K562 (cell line): ENCODE measurements around the gene PIK3C2B. TPM values are rescaled to one million over a fixed set of nuclear protein-coding genes. Genes with fewer than 3 reads are reported as not detected.

Experiments used
- CBX3 ChIP-seq, 2 experiments: IDR thresholded peaks; 1 replicate in 1 of 2; 2 replicates in 1 of 2; pipeline ENCODE4 v1.6.1; 2012; ENCODE audit warnings: inconsistent platforms in 2 of 2, low read length in 2 of 2, borderline replicate concordance in 1 of 2, control low read depth in 1 of 2
- CTBP1 ChIP-seq: fragments of 450-650 bp; IDR thresholded peaks from 2 replicates; pipeline ENCODE4 v1.6.1; 2016; ENCODE audit warnings: borderline replicate concordance
- HLTF ChIP-seq: fragments of 450-650 bp; IDR thresholded peaks from 2 replicates; pipeline ENCODE4 v1.6.1; 2016
- JUND ChIP-seq, 2 experiments: IDR thresholded peaks; 2 replicates in 1 of 2; 3 replicates in 1 of 2; pipeline ENCODE4 v1.6.1; 2011; ENCODE audit warnings: borderline replicate concordance in 2 of 2, low read depth in 2 of 2, low read length in 2 of 2, improper control_type of control experiment in 1 of 2, missing biosample characterization in 1 of 2, missing genetic modification characterization in 1 of 2, missing genetic modification reagents in 1 of 2
- PHB2 ChIP-seq: fragments of 450-650 bp; IDR thresholded peaks from 2 replicates; pipeline ENCODE4 v1.6.1; 2017; ENCODE audit warnings: low read depth
- SAFB ChIP-seq: fragments of 200-400 bp; formaldehyde crosslinking; IDR thresholded peaks from 2 replicates; pipeline ENCODE4 v1.6.1; 2017; ENCODE audit warnings: low read depth, low read length, borderline replicate concordance
- SMARCA4 ChIP-seq: fragments of 450-650 bp; IDR thresholded peaks from 2 replicates; pipeline ENCODE4 v1.6.1; 2016
- TRIM24 ChIP-seq, 2 experiments: fragments of 450-650 bp; IDR thresholded peaks; 2 replicates each; pipeline ENCODE4 v1.6.1; 2016
- polyA plus RNA-seq, 8 experiments: library from polyadenylated mRNA; depleted of rRNA in 4 of 8; stranded (reverse) in 5 of 8; unstranded in 3 of 8; fragments of >200 nt; fragmentation: Nextera tagmentation in 2 of 8; fragmentation: Illumina TruSeq in 1 of 8; extraction: Ambion mirVana in 2 of 8; extraction: Trizol in 1 of 8; gene quantifications; 2 replicates each; pipeline versions ENCODE4 v1.2.1 to v1.2.3, GENCODE V29; 2011 to 2014; ENCODE audit warnings: inconsistent platforms in 1 of 8, missing spikeins in 1 of 8
- total RNA-seq, 7 experiments: library from RNA; depleted of rRNA in 6 of 7; stranded (reverse); fragments of >200 nt in 6 of 7; fragmentation: Illumina TruSeq in 2 of 7; extraction: Trizol in 2 of 7; gene quantifications; 2 replicates each; pipeline versions ENCODE4 v1.2.1 to v1.2.3, GENCODE V29; 2011 to 2021; ENCODE audit warnings: low replicate concordance in 1 of 7
- TF ChIP-seq, protein P1 (sequence below): IDR thresholded peaks from 2 replicates; pipeline ENCODE4 v1.6.1; 2011; ENCODE audit warnings: borderline replicate concordance, low read depth, mild to moderate bottlenecking, moderate library complexity, low read length; ENCODE audit not compliant: insufficient read depth, poor library complexity, severe bottlenecking
- TF ChIP-seq, protein P2 (sequence below), 2 experiments: fragments of 450-650 bp; IDR thresholded peaks; 2 replicates each; pipeline ENCODE4 v1.6.1; 2016; ENCODE audit warnings: mild to moderate bottlenecking in 2 of 2, borderline replicate concordance in 1 of 2, low read depth in 1 of 2, moderate library complexity in 1 of 2
- TF ChIP-seq, protein P3 (sequence below): fragments of 450-650 bp; formaldehyde crosslinking; IDR thresholded peaks from 2 replicates; pipeline ENCODE4 v1.4.0; 2020; ENCODE audit warnings: mild to moderate bottlenecking
- TF ChIP-seq, protein P4 (sequence below): sonication (generic); formaldehyde crosslinking; IDR thresholded peaks from 2 replicates; pipeline ENCODE4 v1.9.0; 2022; ENCODE audit warnings: mild to moderate bottlenecking, missing genetic modification reagents
- TF ChIP-seq, protein P5 (sequence below), 2 experiments: fragments of 450-650 bp in 1 of 2; sonication (generic) in 1 of 2; formaldehyde crosslinking in 1 of 2; IDR thresholded peaks in 1 of 2; conservative IDR thresholded peaks in 1 of 2; 2 replicates each; pipeline versions ENCODE4 v1.6.1 to v1.8.1; 2016 to 2023; ENCODE audit warnings: mild to moderate bottlenecking in 2 of 2, moderate library complexity in 2 of 2, inconsistent platforms in 1 of 2, missing genetic modification reagents in 1 of 2

Gene PIK3C2B
- total and polyA plus RNA-seq, 9 of the 15 experiments (the other 6 are each of a cell fraction or from before 2014, with no cell fraction given): 0.10 to 2.9 (median 0.72) TPM

DNA sequence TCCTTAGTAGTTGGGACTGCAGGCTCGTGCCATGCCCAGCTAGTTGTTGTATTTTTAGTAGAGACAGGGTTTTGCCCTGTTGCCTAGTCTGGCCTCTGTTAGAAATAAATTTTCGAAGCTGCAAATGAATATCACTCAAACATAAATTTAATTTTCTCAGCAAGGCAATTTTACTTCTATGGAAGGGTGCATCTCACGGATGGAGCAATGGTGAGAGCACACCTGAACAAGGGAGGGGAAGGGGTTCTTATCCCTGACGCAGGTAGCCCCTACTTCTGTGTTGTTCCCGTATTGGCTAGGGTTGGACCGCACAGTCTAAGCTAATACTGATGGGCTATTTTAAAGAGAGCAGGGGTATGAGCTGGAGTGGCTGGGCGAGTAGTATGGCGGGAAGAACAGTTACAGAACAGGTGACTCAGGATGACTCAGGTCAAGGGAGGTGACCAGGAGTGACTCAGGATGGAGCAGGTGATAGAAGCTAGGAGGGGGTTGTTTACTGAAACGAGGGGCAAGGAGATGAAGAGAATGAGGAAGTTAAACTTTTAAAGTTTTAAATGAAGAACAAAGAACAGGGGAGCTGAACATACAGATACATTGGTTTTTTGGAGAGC lies 29.1 kb upstream of the PIK3C2B start (continued):
- TF ChIP-seq, protein P1, sequence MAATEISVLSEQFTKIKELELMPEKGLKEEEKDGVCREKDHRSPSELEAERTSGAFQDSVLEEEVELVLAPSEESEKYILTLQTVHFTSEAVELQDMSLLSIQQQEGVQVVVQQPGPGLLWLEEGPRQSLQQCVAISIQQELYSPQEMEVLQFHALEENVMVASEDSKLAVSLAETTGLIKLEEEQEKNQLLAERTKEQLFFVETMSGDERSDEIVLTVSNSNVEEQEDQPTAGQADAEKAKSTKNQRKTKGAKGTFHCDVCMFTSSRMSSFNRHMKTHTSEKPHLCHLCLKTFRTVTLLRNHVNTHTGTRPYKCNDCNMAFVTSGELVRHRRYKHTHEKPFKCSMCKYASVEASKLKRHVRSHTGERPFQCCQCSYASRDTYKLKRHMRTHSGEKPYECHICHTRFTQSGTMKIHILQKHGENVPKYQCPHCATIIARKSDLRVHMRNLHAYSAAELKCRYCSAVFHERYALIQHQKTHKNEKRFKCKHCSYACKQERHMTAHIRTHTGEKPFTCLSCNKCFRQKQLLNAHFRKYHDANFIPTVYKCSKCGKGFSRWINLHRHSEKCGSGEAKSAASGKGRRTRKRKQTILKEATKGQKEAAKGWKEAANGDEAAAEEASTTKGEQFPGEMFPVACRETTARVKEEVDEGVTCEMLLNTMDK: no peak
- TF ChIP-seq, protein P2, sequence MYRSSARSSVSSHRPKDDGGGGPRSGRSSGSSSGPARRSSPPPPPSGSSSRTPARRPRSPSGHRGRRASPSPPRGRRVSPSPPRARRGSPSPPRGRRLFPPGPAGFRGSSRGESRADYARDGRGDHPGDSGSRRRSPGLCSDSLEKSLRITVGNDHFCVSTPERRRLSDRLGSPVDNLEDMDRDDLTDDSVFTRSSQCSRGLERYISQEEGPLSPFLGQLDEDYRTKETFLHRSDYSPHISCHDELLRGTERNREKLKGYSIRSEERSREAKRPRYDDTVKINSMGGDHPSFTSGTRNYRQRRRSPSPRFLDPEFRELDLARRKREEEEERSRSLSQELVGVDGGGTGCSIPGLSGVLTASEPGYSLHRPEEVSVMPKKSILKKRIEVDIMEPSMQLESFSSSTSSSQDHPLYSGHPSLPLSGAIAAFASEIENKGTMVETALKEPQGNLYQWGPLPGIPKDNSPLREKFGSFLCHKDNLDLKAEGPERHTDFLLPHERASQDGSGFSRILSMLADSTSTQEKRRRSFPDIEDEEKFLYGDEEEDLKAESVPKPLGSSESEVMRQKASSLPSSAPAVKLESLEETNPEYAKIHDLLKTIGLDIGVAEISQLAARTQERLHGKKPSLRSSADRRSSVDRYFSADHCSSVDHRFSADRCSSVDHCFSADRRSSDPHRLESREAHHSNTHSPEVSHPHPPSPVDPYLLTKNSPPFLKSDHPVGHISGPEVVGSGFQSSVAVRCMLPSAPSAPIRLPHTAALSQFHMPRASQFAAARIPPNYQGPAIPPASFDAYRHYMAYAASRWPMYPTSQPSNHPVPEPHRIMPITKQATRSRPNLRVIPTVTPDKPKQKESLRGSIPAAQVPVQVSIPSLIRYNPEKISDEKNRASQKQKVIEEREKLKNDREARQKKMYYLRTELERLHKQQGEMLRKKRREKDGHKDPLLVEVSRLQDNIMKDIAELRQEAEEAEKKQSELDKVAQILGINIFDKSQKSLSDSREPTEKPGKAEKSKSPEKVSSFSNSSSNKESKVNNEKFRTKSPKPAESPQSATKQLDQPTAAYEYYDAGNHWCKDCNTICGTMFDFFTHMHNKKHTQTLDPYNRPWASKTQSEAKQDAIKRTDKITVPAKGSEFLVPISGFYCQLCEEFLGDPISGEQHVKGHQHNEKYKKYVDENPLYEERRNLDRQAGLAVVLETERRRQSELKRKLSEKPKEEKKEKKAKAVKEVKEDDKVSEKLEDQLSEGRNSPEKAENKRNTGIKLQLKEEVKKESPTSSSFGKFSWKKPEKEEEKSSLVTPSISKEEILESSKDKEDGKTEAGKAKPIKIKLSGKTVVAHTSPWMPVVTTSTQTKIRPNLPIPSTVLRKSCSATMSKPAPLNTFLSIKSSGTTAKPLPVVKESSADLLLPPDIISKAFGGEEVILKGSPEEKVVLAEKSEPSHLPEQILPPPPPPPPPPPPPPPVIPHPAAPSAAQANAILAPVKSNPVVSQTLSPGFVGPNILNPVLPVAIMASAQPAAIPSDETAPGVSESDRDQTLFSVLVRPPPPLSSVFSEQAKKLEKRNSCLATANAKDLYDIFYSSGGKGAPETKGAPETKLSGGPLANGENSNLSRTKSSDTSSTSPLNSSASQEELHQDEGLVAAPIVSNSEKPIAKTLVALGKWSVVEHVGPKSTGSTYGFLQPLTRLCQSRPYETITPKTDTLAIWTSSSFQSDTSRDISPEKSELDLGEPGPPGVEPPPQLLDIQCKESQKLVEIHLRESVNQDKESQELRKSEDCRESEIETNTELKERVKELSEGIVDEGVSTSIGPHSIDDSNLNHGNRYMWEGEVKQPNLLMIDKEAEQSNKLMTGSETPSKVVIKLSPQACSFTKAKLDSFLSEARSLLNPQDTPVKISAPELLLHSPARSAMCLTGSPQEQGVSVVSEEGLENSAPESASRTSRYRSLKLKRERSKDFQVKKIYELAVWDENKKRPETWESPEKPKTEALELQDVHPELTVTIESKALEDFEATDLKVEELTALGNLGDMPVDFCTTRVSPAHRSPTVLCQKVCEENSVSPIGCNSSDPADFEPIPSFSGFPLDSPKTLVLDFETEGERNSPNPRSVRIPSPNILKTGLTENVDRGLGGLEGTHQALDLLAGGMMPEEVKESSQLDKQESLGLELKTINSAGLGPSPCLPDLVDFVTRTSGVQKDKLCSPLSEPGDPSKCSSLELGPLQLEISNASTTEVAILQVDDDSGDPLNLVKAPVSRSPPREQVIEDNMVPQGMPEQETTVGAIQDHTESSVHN (IDR thresholded peaks at IDR 0.05; ENCODE audit: borderline replicate concordance in 1 of 2, low read depth in 1 of 2): 0 out of 4 replicates have a peak, but pooled peaks of 1 of the 2 experiments have one; percentile 45
- TF ChIP-seq, protein P3, sequence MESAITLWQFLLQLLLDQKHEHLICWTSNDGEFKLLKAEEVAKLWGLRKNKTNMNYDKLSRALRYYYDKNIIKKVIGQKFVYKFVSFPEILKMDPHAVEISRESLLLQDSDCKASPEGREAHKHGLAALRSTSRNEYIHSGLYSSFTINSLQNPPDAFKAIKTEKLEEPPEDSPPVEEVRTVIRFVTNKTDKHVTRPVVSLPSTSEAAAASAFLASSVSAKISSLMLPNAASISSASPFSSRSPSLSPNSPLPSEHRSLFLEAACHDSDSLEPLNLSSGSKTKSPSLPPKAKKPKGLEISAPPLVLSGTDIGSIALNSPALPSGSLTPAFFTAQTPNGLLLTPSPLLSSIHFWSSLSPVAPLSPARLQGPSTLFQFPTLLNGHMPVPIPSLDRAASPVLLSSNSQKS (CRISPR knock-in tag): no peak
- TF ChIP-seq CBX3 (IDR thresholded peaks at IDR 0.05; ENCODE audit: borderline replicate concordance in 1 of 2, low read length in 2 of 2) (peak in 1 of 2 experiments; percentile 92; a peak in 2 of 3 replicates), CTBP1 (peak; percentile 69; the same call in 1 of the 2 replicates), JUND (IDR thresholded peaks at IDR 0.05; ENCODE audit: borderline replicate concordance, low read depth, low read length) (peak; percentile 78), JUND (tag; IDR thresholded peaks at IDR 0.05; ENCODE audit: borderline replicate concordance, low read depth, low read length) (peak; percentile 60; the same call in 2 of the 3 replicates), HLTF (no peak), TRIM24 (IDR thresholded peaks at IDR 0.05) (peak; percentile 83 to 88), PHB2 (no peak), SAFB (no peak), SMARCA4 (peak; percentile 43; the same call in 1 of the 2 replicates)
- TF ChIP-seq, protein P4, sequence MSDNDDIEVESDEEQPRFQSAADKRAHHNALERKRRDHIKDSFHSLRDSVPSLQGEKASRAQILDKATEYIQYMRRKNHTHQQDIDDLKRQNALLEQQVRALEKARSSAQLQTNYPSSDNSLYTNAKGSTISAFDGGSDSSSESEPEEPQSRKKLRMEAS (CRISPR knock-in tag): no peak
- TF ChIP-seq, protein P5, sequence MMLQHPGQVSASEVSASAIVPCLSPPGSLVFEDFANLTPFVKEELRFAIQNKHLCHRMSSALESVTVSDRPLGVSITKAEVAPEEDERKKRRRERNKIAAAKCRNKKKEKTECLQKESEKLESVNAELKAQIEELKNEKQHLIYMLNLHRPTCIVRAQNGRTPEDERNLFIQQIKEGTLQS (IDR thresholded peaks at IDR 0.05): peak; percentile 85
- TF ChIP-seq, protein P5 (CRISPR knock-in tag; conservative IDR thresholded peaks at IDR 0.05): no peak
